NCI-H1930 (cell line): ENCODE measurements around the gene TMEM47.

ENCODE experiments used
- DNase-seq, 2 experiments: peaks; one replicate each; lab custom pipeline; 2025; lab: John Stamatoyannopoulos, UW

The TMEM47 gene

DNA sequence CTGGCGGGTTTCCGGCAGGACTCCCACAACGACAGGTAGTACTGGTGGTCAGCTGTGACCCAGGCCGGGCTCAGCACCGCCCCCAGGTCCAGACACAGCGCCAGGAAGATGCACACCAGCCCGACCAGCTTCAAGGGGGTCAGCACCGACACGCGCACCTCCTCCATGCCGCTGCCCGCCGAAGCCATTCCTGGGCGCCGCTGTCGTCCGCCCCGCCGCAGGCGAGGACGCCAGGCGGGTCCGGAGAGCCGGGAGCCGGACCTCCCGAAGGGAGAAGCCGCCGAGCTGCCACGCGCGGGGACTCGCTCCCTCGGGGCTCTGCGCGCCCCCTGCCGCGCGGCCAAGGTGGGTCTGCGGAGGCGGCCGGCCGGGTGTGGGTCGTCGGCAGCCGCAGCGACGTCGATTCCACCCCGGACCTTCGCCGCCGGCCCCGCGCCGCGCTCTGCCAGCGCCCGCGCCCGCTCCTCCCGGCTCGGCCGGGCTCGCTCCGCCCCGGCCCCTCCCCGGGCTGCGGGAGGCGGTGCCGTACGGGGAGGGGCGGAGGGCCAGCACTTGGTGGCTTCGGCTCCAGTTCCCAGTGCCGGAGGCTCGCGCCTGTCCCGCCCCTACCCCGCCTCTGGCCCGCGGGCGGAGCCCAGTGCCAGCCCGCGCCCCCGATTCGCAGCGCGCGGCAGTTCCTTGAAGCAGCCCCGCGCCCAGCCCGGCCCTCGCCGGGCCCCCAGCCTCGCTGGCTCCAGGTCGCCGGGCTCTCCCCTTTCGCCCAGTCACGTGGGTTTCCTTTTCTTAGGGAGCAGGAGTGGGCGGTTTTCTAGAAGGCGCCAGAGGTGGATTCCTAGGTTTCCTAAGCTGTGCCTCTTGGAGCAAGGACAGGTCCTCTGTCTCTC, at the start of gene TMEM47:
Gene TMEM47, minus strand, starts transcription at position 444 of the 884 bp plus-strand sequence. Its CDS starts 256 bp downstream, at position 188.
- peak; percentile 60 to 78 for DNase-seq

DNA sequence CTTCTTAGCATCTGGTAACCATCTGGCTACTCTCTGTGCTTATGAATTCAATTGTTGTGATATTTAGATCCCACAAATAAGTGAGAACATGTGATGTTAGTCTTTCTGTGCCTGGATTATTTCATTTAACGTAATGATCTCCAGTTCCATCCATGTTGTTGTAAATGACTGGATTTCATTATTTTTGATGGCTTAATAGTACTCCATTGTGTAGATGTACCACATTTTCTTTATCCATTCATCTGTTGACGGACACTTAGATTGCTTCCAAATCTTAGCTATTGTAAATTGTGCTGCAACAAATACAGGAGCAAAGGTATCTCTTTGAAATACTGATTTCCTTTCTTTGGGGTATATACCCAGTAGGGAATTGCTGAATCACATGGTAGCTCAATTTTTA, 30.0 kb upstream of the TMEM47 start:
- no peak for DNase-seq

DNA sequence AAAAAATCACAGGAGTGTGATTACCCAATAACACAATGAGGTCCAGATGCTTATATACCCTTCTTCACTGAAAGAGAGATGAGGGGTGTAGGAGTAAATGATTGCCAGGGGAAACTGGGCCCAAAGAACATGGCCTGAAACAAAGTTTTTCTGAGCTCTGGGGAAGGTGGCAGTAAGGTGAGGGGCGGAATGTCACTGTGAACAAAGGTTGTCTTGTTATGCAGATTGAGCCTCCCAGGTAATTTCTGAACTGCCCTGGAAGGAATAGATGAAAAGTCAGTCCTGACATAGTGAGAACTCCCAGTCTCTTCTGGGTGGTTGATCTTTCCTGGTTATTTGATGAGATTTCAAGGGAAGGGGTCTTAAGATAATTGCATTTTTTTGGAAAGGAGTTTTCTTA, 2.5 kb upstream of the TMEM47 start:
- DNase-seq: no peak

DNA sequence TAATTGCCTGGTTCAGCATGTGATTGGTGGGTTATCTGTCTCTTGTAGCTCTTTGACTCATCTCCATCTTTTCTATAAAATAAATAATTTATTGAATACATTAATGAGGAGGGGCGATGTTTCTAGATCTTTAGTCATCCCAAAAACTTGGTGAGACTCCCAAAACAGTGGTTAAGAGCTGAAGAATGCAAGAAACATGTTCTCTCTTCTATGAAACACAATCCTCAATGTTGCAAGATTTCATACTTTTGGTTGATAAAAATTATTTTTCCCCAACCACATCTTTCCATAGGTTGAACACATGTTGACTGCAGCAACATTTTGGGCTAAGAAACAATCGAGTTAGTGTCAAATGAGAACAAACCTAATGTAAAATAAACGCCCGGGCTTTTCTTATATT, 1.2 kb upstream of the TMEM47 start:
- no peak for DNase-seq

DNA sequence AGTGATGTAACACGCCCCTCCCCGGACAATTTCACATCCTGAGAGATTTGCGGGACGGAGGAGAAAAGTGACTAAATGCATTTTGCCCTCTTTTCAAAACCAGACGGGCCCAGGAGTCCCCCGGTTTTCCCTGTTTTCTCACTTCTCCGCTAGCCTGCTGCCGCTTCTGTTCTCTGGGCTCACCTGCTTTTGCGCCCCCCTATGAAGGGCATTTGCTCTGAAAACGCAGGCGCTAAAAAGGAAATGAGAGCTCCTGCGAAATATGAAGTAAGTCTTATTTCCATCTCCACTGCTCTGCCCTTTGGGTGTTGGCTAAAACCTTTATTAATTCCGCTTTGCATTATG, 613 bp upstream of the TMEM47 start:
- no peak for DNase-seq

DNA sequence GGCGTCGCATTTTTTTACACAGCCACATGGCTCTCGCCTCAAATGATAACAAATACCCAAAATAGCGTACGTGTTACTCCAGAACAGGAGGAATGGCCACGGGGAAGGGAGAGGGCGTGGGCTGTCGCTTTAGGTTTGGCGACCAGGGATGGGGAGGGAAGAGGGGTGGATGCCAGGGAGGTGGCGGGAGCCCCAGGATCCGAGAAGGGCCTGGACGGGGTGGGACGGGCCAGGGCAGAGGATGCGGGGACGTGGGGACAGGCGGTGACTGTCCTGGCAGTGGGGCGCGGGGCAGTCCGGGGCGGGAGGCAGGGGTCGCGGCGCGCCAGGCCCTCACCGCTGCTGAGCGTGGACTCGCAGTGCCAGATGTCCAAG, 631 bp downstream of the TMEM47 start:
- DNase-seq: no peak

DNA sequence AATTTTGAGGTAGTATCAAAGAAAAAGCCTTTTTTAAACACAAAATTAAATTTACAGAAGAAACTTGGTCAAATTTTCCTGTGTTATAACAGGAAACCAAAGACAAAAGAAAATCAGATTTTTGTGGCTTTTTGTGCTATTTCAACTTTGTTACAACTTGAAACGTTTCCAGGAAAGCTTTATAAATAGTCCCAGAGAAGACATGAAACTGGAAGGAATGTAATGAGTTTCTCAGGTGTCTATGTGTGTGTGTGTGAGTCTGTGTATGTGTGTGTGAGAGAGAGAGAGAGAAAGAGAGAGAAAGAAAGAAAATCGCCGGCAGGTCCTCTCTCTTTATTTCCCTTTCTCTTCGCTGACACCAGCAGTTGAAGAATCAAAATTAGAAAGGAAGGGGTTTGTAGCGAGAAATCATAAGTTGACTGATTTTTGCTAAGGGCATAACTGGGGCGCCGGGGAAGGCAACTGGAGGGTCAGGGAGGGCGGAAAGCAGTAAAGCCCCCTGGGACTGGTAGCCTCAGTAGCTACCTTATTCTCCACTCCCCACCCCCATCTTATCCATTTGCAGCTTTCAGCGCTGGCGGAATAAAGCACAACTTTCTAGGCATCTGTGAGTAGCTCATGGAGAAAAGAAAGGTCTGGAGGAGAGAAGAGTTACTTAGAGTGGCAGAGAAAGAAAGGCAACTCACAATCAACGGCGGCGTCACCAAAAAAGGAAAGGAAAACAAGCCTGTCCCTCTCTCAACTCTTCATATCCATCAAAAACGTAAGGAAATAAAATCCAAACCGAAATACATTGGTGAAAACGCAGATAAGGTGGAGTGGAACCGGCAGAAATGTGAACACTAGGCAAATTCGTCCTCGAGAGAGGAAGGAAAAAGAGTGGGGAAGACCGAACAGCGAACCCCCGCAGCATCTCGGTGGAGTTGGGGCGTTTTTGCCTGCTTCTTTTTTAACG, 1.3 kb downstream of the TMEM47 start:
- no peak for DNase-seq

DNA sequence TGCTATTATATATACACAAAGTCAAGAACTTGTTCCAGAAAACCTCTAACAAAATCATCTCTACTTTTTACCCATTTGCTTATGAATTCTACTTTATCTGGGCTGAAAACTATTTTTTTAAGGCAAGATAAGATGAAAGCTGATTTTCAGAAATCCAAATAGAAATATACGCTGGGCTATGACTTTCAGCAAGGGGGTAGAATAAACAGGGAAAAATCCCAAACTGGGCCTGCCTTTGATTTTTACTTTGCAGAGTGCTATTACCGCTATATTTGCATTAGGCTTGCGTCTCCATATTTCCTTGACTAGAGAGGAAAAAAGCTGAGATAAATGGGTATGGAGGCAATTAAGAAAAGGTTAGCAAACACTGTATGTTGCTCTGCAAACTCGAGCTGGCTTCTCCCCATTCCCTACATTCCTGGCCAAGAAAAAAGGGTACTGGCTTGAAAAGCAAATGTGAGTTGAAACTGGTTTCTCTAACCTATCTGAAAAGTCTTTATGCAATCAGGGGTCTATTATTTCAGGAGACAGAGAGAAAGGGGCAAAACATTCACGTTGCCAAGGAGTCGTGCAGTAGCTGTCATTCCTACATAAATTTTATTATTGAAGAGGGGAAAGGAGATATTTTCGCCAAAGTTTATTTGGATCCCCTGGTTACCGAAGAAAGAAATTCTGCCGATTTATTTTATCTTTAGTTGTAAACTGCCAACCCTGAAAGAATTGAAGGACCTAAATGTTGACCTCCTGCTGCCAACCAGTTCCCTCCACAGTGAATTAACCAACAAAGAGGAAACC, 2.2 kb downstream of the TMEM47 start:
- no peak for DNase-seq

DNA sequence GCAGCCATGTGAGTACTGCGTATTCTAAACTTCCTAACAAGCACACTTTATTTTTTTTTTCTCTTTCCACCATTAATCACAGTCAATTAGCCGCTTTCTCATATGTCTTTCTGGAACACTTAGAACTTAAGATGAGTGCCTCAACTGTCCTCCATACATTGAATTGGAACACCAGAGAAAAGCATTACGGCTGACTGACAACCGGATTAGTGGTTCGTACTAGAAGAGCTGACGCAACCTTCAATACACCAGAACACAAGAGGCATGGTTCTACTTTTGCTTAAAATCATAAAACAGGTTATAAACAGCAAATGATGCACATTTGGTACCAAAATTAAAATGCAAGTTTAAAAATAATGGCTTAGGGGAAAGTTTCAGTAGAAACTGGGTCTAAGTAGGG, 3.3 kb downstream of the TMEM47 start:
- no peak for DNase-seq

DNA sequence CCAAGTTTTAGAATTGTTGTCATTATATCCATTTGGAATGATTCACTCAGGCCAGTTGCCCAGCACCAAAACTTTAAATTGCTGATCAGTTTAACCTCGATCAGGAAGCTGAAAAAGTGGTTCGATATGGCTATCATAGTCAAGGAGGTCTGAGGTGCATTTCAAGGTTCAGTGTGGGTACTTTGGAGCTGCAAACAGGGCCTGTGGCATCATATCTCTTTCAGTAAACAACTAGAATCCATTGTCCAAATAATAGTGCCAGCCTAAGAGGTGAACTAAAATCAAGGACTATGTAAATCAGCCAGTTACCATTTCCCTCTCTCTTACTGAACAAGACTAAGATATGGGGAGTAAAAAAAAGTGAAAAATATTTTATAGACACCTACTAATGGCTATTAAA, 14.2 kb downstream of the TMEM47 start:
- DNase-seq: no peak

DNA sequence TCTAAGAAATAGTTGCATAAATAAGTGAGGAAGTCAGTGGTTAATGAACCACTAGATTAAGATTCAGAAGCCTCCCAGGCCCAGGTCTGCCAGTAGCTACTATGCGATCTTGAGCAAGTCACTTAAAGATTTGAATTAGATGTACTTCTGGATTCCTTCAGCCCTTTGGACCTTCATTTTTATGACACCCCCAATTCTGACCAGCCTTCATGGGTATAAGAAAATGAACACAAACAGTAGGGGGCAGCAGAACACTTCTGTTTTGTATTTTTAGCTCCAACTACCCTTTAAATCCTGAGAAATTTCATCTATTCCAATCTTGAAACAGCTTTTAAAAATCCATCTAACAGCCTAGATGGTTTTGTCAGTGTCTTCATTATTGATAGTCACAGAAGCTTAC, 19.0 kb downstream of the TMEM47 start:
- DNase-seq: peak in 1 of 2 experiments; percentile 4

DNA sequence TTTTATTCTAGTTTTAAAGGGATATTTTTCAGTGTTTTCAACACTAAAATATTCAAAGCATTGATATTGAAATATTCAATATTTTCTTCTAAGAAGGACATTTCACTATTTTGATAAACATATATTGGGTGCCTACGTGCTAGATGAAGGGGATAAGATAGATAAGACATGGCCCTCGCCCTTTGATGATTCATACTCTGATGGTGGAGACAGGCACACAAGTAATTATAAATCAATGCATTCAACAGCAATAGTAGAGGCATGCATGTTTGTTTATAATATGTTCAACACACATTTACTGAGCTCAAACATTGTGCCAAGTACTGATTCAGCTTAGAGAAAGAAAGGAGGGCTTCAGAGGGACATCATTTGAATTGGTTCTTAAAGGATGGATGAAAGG, 22.7 kb downstream of the TMEM47 start:
- no peak for DNase-seq

DNA sequence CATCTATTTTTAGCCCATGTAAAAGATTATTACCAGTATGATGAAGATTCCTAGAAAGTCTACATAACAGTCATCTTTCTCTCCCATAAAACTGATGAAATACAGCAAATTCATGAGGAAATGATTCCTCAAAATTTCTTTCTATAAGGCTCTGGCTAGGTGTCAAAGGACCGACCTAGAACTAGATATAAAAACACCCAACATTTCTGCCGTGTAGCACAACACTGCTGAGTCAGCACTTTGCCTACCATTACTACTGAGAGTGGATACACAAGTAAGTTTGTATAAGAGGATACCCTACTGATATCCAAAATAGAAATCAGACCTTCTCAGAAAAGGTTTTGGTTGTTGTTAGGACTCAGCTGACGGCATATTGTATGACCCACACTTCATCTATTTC, 24.7 kb downstream of the TMEM47 start:
- no peak for DNase-seq

DNA sequence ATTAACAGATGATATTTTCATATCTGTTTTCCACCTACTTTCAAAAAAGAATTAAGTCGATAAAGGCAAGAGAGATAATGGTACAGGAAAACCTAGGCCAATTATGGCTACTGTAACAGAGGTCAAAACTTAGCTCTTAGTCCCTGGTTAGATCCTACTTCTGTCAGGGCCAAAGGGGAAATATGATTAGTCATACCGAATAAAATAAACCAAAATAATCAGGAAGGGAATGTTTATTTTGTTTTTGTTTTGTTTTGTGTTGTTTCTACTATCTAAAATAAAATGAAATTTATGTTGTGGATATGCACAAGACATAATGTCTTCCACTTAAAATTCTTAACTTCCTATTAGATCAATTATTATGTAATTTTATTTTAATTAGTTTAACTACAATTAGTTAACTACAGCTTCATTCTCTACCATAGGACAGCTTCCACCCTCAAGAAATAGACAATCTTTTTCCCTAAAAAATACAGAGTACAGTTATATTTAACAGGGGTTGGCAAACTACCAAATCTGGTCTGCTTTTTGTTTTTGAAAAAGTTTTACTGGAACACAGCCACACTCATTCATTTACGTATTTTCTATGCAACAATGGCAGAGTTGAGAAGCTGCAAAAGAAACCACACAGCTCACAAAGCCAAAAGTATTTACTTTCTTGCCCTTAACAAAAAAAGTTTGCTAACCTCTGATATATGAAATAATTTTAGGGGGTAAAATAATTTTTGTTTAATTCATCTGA, 25.4 kb downstream of the TMEM47 start:
- DNase-seq: no peak

DNA sequence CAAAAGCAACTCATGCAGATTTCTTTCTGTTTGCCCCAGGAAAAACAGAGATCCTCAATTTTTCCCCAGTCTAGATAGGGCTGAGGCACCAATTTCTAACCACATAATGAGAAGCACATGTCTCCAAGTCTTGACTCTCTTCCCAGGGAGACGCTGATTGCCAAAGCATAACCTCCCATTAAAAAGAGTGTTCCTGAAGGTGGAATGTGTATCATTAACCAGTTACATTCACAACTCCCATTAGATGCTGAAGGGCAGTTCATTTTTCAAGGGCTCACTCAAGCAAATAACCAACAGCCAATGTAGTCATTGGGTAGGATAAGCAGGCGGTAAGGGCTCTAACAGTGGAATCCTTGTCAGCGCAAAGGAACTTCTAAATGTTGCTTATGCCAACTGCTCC, 27.5 kb downstream of the TMEM47 start:
- no peak for DNase-seq

DNA sequence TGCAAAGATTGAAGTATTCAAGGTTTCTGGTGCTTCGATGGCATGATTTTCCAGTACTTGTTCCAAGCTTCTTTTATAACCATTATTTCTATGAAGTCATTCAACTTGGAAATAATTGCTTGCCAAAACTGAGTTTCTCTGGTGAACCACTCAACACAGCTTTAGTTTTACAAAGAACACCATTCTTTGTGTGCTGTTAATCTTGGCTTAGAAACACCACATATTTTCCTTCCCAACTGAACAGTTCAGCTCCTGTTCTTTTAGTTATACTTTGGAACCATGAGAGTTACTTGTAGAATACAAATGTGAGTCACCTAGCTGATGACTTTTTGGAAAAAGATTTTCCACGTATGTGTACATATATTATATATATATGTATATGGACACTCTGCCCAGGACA, 32.7 kb downstream of the TMEM47 start:
- no peak for DNase-seq

DNA sequence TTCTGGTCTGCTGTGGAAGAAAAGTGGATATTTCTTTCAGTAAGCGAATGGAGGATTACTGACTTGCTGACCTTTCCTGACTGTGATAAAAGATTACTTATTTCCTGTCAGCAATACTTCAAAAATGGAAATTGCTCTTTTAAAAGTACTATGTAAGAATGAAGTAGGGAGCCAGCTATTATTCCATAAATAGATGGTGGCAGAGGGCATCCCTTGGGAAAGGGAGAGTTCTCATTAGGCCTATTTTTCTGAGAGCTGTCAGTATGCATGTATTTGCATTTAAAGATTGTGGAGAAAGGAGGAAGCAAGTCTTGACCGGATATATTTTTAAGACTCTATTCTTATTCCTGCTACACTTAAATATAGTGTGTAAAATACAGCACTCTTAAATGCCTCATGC, 37.2 kb downstream of the TMEM47 start:
- DNase-seq: no peak

DNA sequence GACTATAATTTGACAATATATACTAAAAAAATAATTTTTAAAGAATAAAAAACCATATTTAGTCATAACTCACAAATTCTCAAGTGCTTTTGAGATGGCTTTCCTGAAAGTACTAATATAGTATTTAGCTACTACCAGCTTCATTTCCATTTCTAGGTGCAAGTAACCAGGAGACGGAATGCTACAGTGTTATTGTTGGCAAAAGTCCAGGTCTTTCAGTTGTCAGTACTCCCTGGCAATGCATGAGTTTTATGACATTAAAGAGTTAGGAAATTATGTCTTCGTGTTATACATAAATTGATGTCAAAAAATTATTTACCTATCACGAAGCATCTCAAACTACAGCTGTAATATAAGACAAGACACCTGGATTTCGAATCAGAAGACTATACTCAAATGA, 45.0 kb downstream of the TMEM47 start:
- no peak for DNase-seq

DNA sequence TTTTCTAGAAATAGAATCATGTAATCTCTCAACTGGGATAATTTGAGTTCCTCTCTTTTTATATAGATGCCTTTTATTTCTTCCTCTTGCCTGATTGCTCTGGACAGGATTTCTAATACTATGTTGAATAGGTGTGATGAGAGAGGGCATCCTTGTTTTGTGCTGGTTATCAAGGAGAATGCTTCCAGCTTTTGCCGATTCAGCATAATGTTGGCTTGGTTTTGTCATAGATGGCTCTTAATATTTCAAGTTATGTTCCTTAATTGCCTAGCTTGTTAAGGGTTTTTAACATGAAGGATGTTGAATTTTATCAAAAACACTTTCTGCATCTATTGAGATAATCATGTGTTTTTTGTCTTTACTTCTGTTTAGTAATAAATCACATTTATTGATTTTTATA, 58.7 kb downstream of the TMEM47 start:
- no peak for DNase-seq

DNA sequence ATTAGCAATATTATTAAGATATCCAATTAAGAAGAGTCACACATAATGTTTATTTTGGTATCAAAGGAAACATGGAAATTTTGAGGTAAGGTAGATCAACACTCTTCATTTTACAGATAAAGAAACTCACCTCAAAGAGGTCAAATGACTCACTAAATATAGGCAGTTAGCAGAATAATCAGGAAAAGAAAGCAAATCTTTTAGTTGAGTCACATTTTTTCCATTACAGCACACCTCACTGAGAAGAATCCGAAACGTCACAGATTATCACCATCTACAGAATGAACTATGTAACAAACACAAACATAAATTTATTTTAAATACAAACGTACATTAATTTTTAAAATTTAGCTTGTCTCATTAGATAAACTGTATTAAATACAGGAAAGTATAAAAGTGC, 70.1 kb downstream of the TMEM47 start:
- DNase-seq: no peak

DNA sequence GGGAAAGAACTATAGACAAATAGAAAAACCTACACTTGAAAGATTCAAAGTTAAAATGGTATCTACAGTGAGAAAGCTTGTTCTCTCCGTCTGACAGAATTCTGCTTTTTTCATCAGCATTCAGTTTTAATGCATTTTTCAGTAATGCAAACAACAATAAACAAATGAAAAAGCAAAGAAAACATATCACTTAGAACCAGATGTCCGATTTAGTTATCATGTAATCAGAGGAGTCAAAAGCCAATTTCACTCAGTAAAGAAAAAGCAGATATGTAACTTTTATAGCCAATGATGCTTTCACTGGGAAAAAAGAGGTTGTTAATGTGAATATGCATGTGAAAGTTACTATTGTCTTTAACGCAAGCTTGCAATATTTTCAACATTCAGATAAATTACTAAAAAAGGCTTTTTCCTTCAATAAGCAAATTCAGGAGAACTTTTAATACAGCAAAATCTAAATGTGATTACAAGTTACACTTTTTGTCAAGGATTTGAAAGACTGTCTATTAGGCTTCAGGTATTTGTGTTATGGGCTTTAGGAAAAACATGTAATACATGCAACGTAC, 70.7 kb downstream of the TMEM47 start:
- DNase-seq: no peak
